Myometrial cell (primary cell): ENCODE results near the gene CDC6. TPM values are rescaled to one million over a fixed set of nuclear protein-coding genes. Genes with fewer than 3 reads are reported as not detected.

Experiments
- total RNA-seq: library from RNA; depleted of rRNA; stranded (reverse); fragments of >200 nt; gene quantifications from 2 replicates; pipeline ENCODE4 v1.2.3, GENCODE V29; 2015

Gene CDC6, protein sequence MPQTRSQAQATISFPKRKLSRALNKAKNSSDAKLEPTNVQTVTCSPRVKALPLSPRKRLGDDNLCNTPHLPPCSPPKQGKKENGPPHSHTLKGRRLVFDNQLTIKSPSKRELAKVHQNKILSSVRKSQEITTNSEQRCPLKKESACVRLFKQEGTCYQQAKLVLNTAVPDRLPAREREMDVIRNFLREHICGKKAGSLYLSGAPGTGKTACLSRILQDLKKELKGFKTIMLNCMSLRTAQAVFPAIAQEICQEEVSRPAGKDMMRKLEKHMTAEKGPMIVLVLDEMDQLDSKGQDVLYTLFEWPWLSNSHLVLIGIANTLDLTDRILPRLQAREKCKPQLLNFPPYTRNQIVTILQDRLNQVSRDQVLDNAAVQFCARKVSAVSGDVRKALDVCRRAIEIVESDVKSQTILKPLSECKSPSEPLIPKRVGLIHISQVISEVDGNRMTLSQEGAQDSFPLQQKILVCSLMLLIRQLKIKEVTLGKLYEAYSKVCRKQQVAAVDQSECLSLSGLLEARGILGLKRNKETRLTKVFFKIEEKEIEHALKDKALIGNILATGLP
- 13.8 and 16.1 TPM in 2 replicates for total RNA-seq

DNA sequence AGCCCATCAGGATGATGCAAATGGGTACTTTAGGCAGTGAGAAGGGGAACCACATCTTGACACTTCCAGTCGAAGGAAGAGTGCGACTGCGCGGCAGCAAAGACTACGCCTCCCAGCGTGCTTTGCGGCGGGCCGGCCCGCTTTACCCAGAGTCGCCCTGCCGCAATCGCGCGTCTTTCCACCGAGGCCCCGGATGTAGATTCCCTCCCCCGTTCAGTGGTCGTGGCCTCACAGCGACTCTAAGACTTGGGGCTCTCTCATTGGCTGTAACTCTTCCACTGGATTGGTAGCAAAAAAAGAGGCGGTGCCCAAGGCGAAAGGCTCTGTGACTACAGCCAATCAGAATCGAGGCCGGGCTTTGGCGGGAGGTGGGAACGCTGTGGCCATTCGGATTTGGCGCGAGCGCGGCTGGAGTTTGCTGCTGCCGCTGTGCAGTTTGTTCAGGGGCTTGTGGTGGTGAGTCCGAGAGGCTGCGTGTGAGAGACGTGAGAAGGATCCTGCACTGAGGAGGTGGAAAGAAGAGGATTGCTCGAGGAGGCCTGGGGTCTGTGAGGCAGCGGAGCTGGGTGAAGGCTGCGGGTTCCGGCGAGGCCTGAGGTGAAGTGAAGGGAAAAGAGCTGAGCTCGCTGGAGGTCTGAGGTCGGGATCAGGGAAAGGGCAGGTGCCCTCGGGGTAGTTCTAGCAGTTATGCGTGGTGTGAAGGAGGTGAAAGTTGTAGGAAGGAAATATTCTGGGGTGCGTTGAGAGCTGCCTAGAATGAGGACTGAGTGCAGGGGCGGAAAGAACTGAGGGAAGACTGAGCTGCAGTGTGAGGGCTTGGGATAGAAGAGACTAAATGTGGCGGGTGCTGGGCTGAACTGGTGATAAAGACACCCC, at the start of gene CDC6:
Gene CDC6, plus strand, starts transcription at position 386 of the 876 bp plus-strand sequence. CDS start 1,542 bp downstream, outside the sequence.

GRCh38 chr17:40309031-40309948, 21.6 kb downstream of the CDC6 start, which contains the start of gene RARA:
RARA (plus strand) TSS chr17:40309180; CDS start chr17:40331219, 22,039 bp downstream.

Other genes starting within 250 kb of the CDC6 start
- gene MED24, start 233.5 kb upstream of the CDC6 start, total RNA-seq = 97.7 and 99.8 TPM in 2 replicates
- gene THRA, start 224.9 kb upstream of the CDC6 start, total RNA-seq = 23.6 and 33.7 TPM in 2 replicates
- 4.9 and 5.8 TPM in 2 replicates for gene NR1D1, start 187.3 kb upstream of the CDC6 start, total RNA-seq
- 35.5 and 50.3 TPM in 2 replicates for gene MSL1, start 165.9 kb upstream of the CDC6 start, total RNA-seq
- 26.2 and 26.4 TPM in 2 replicates for gene CASC3, start 147.3 kb upstream of the CDC6 start, total RNA-seq
- gene RAPGEFL1, start 110.4 kb upstream of the CDC6 start, total RNA-seq = 10.3 and 13.5 TPM in 2 replicates
- 4.9 and 9.6 TPM in 2 replicates for gene WIPF2, start 68.6 kb upstream of the CDC6 start, total RNA-seq
- gene RARA, start 21.3 kb downstream of the CDC6 start, total RNA-seq = 17.7 and 39.2 TPM in 2 replicates
- gene GJD3, start 76.9 kb downstream of the CDC6 start, total RNA-seq = 0.53 and 2.6 TPM in 2 replicates
- 82.5 and 96.1 TPM in 2 replicates for gene TOP2A, start 130.0 kb downstream of the CDC6 start, total RNA-seq
- gene IGFBP4, start 155.6 kb downstream of the CDC6 start, total RNA-seq = 306 and 313 TPM in 2 replicates
- gene TNS4, start 213.7 kb downstream of the CDC6 start, total RNA-seq = under 0.01 TPM in 2 replicates